Measurements from ENCODE around the gene FTCDNL1.
A peak's percentile ranks its signal among the peaks of the same experiment; 100 is the strongest.

Gene FTCDNL1

DNA sequence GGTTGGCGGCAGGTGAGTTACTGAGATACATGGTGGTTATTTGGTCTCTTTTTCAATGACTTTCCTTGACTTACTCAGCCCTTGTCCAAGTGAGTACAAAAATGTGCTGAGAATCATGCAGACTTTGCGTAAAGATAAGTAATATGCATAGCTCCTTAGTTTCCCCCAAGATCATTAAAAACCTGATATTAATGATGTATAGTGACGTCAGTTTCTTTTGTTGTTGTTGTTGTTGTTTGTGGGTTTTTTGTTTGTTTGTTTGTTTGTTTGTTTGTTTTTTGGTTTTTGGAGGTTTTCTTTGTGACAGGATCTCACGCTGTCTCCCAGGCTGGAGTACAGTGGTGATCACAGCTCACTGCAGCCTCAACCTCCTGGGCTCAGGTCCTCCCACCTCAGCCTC, 14.9 kb upstream of the FTCDNL1 start:
- no peak for DNase-seq (ENCODE audit: low read depth)

DNA sequence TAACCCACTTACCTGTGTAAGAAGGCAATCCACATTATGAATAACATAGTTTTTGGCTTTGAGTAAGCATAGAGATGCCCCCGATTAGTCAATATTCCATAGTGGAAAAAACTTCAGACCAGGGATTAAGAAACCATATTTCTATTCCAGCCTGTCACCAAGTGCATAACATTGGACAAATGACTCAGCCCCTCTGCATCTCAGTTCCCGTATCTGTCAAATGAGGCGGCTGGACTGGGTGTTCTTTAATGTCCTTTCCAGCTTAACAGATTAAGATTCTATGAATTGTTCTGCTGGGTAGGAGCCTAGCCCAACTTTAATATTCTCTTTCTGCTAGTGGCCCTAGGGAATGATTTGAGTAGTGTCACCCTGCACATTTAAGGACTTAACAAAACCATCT, 11.8 kb upstream of the FTCDNL1 start:
- no peak overlapping the region for H3K9ac ChIP-seq (ENCODE audit: low read length)
- H3K9me3 ChIP-seq (ENCODE audit: control insufficient read depth, low read length): no peaks in the 10 kb centered on the region
- H3K4me3 ChIP-seq (ENCODE audit: low read length): no peak overlapping the region
- H3K4me1 ChIP-seq (ENCODE audit: control insufficient read depth, insufficient read depth, low read length): peaks cover 12% of the 10 kb centered on the region
- H3K36me3 ChIP-seq (ENCODE audit: control insufficient read depth, insufficient read depth, low read length, severe bottlenecking): no peaks in the 10 kb centered on the region
- peak; percentile 38 for DNase-seq (ENCODE audit: low read depth)
- H3K27me3 ChIP-seq (replicated peaks; ENCODE audit: control insufficient read depth, insufficient read depth, low read length): no peaks in the 10 kb centered on the region

More for the DNA sequence above, 14.9 kb upstream of the FTCDNL1 start:
- Histone ChIP-seq H3K9me3 (ENCODE audit: control insufficient read depth, low read length) (no peaks in the 10 kb centered on the region), H3K4me3 (ENCODE audit: low read length) (no peak overlapping the region), H3K36me3 (ENCODE audit: control insufficient read depth, insufficient read depth, low read length, severe bottlenecking) (no peaks in the 10 kb centered on the region), H3K4me1 (ENCODE audit: control insufficient read depth, insufficient read depth, low read length) (peaks cover 15% of the 10 kb centered on the region), H3K27me3 (replicated peaks; ENCODE audit: control insufficient read depth, insufficient read depth, low read length) (no peaks in the 10 kb centered on the region), H3K9ac (ENCODE audit: low read length) (no peak overlapping the region)

DNA sequence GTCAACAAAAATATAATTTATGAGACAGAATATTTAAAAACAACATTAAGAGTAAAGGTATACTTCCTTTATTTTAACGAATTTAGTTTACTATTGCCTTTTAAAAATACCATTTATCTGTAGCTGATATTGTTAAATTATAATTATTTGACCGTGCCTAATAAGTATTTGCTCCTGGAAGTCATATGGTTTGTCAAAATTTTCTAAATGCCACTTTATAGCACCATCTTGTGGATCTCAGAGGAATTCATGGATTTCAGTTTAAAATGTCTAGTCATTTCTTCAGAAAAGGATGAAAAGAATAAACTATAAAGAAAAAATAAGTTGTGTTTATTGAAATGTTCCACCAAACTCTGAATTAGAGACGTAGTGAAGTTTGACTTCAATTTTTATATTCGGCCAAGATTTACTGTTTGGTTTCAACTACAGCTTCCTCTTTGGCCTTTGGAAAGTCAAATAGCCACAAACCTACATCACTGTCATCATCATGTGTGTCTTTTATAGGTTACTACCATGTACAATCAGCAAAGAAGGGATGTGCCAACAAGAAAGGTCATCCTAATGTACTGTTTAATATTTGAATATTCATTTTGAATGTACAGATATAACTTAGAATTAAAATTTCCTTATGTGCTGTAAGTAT, 10.3 kb upstream of the FTCDNL1 start:
- no peaks in the 10 kb centered on the region for H3K9me3 ChIP-seq (ENCODE audit: control insufficient read depth, low read length)
- no peak overlapping the region for H3K4me3 ChIP-seq (ENCODE audit: low read length)
- no peaks in the 10 kb centered on the region for H3K36me3 ChIP-seq (ENCODE audit: control insufficient read depth, insufficient read depth, low read length, severe bottlenecking)
- H3K27me3 ChIP-seq (replicated peaks; ENCODE audit: control insufficient read depth, insufficient read depth, low read length): no peaks in the 10 kb centered on the region
- H3K9ac ChIP-seq (ENCODE audit: low read length): no peak overlapping the region
- DNase-seq (ENCODE audit: low read depth): peak; percentile 70
- peaks cover 12% of the 10 kb centered on the region for H3K4me1 ChIP-seq (ENCODE audit: control insufficient read depth, insufficient read depth, low read length)

DNA sequence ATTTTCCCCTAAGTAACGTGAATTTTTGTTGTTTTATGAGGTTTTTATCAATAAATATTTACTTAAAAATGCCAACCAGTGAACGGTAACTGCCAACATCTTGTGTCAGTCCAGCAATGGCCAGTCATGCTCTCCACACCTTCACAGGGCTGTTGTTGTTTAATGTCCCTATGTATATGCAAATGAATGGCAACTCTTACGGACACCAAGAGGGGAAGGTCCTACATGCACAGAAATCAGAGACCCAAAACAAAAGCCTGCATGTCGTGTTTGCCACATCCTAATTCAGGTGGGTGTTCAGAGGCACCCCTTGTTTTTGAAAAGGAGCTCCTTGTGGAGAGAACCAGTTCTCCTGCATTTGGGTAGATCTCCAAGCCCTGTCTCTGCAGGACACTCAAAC, 4.8 kb upstream of the FTCDNL1 start:
- Histone ChIP-seq H3K4me3 (ENCODE audit: low read length) (no peak overlapping the region), H3K36me3 (ENCODE audit: control insufficient read depth, insufficient read depth, low read length, severe bottlenecking) (no peaks in the 10 kb centered on the region), H3K9me3 (ENCODE audit: control insufficient read depth, low read length) (no peaks in the 10 kb centered on the region)

DNA sequence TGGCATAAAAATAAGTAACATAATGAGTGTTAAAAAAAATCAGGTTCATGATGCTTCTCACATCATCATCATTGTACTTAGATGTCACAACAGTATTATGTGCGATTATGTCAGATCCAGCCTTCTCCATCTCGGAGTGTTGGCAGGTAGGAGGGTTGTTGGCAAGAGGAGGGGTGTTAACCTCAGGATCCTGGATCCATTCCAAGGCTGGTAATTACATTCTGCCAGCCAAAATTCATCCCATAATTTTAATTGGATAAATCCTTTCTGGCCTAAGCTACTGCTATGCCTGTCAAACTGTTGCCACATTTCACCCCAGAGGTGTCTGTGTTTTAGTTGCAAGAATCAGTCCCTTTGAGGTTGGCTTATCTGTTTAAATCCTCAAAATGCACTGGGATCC, 891 bp upstream of the FTCDNL1 start:
- Histone ChIP-seq H3K9ac (ENCODE audit: low read length) (no peak overlapping the region), H3K9me3 (ENCODE audit: control insufficient read depth, low read length) (no peaks in the 10 kb centered on the region), H3K36me3 (ENCODE audit: control insufficient read depth, insufficient read depth, low read length, severe bottlenecking) (no peaks in the 10 kb centered on the region), H3K27me3 (replicated peaks; ENCODE audit: control insufficient read depth, insufficient read depth, low read length) (peaks cover 6% of the 10 kb centered on the region), H3K4me1 (ENCODE audit: control insufficient read depth, insufficient read depth, low read length) (no peaks in the 10 kb centered on the region), H3K4me3 (ENCODE audit: low read length) (no peak overlapping the region)
- no peak for DNase-seq (ENCODE audit: low read depth)

More for the DNA sequence above, 4.8 kb upstream of the FTCDNL1 start:
- Histone ChIP-seq H3K27me3 (replicated peaks; ENCODE audit: control insufficient read depth, insufficient read depth, low read length) (peaks cover 6% of the 10 kb centered on the region), H3K9ac (ENCODE audit: low read length) (no peak overlapping the region), H3K4me1 (ENCODE audit: control insufficient read depth, insufficient read depth, low read length) (no peaks in the 10 kb centered on the region)
- no peak for DNase-seq (ENCODE audit: low read depth)

DNA sequence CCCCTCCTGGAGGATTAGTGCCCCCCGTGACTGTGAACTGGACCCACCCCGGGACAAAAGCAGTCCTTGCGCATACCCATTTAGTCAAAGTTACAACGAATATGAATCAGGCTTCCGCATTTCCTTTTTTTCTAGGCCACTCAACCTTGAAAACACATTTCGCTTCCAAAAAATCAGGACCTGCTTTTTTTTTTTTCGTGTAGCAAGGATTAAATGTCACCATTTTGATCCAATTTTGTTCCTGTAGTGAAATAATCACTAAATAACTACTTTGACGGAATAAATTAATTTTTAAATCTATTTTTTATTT, 464 bp upstream of the FTCDNL1 start:
- Histone ChIP-seq H3K9ac (ENCODE audit: low read length) (peak overlapping the region; percentile 78), H3K9me3 (ENCODE audit: control insufficient read depth, low read length) (no peaks in the 10 kb centered on the region), H3K4me1 (ENCODE audit: control insufficient read depth, insufficient read depth, low read length) (no peaks in the 10 kb centered on the region), H3K27me3 (replicated peaks; ENCODE audit: control insufficient read depth, insufficient read depth, low read length) (peaks cover 6% of the 10 kb centered on the region), H3K36me3 (ENCODE audit: control insufficient read depth, insufficient read depth, low read length, severe bottlenecking) (no peaks in the 10 kb centered on the region), H3K4me3 (ENCODE audit: low read length) (peak overlapping the region; percentile 87)
- DNase-seq (ENCODE audit: low read depth): no peak

DNA sequence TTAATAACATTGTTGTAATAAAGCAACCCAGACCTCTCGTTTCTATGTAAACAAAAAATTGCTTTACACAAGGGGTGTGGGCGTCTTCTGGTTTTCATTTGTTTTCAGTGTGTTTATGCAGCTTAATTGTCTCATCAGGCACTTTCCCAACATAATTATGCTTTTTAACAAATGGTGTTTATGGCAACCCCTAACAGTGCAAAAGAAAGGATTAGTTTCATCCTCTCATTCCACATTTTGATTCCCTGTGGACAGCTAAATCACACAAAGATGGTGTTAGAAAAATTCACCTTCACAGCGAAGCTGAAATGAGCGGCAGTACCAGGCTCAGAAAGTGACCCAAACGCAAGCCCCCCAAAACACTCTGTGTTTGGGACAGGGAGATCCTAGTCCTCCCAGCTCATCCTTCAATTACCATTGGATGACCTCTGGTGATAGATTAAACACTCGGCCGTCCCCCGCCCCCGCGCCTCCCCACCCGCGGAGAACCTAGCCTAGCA, 724 bp downstream of the FTCDNL1 start:
- DNase-seq (ENCODE audit: low read depth): no peak
- Histone ChIP-seq H3K36me3 (ENCODE audit: control insufficient read depth, insufficient read depth, low read length, severe bottlenecking) (no peaks in the 10 kb centered on the region), H3K4me3 (ENCODE audit: low read length) (peak overlapping the region; percentile 87), H3K9me3 (ENCODE audit: control insufficient read depth, low read length) (no peaks in the 10 kb centered on the region), H3K27me3 (replicated peaks; ENCODE audit: control insufficient read depth, insufficient read depth, low read length) (no peaks in the 10 kb centered on the region), H3K9ac (ENCODE audit: low read length) (peak overlapping the region; percentile 78), H3K4me1 (ENCODE audit: control insufficient read depth, insufficient read depth, low read length) (no peaks in the 10 kb centered on the region)

DNA sequence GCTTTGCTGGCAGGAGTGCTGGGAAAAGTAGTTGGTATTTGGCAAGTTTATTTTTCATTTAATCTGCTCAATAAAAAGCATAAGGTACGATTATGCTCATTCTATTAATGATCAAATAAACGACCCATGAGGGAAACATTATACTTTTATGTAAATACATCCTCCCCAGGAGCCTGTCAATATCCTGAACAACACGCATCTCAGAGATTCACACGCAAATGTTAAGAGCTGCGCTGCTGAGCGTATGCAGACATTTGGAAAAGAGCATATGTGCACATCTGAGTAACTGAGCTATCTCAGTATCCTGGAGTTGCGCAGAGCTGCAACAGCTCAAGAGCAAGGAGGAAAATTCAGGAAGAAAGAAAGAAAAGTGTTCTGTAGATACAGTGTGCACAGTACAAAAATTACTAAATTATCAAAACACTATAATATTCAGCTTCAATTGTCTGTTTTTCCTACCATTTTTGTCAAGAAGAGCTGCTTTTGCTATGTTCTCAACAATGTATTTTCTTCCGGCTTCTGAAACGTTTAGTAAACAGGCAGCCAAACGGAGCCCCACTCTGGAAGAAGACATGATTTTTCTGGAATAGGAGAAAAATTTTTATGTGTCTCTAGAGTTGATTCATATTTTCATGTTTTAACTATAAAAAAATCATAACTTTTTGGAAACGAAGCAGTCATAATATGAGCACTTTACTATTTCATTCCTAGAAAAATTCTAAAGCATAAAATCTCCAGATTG, 2.4 kb downstream of the FTCDNL1 start:
- DNase-seq (ENCODE audit: low read depth): no peak
- Histone ChIP-seq H3K36me3 (ENCODE audit: control insufficient read depth, insufficient read depth, low read length, severe bottlenecking) (no peaks in the 10 kb centered on the region), H3K9ac (ENCODE audit: low read length) (no peak overlapping the region), H3K4me3 (ENCODE audit: low read length) (no peak overlapping the region), H3K4me1 (ENCODE audit: control insufficient read depth, insufficient read depth, low read length) (no peaks in the 10 kb centered on the region), H3K27me3 (replicated peaks; ENCODE audit: control insufficient read depth, insufficient read depth, low read length) (no peaks in the 10 kb centered on the region), H3K9me3 (ENCODE audit: control insufficient read depth, low read length) (no peaks in the 10 kb centered on the region)

DNA sequence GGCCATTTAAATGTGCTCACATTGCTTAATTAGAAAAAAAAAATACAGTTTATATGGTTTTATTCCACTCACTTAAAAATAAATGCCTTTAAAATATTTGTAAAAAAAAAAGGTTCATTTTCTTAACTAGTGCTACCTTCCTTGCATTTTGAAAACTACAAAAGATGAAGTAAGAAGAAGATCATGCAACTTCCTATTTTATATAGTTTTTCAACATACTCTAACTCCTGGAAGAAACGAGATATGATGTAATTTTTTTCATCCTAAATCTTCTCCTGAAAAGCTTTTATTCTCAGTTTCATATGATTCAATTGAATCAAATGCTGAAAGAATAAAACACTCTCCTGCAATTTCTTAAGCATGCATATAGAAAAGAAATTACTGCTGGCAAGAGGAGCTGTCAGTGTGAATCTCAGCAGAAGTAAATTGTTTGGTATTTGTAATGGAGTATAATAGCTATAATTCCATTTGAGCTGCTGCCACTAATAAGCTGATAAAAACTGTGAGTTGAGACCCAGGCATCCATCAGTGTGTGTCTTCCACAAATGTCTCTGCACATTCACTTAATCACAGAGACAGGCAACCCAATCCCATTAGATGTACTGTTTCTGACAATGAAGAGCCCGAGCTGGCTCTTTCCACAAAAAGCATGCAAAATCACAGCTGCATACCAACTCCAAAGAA, 3.7 kb downstream of the FTCDNL1 start:
- no peak overlapping the region for H3K4me3 ChIP-seq (ENCODE audit: low read length)
- H3K4me1 ChIP-seq (ENCODE audit: control insufficient read depth, insufficient read depth, low read length): no peaks in the 10 kb centered on the region
- H3K9ac ChIP-seq (ENCODE audit: low read length): no peak overlapping the region
- H3K36me3 ChIP-seq (ENCODE audit: control insufficient read depth, insufficient read depth, low read length, severe bottlenecking): no peaks in the 10 kb centered on the region
- no peak for DNase-seq (ENCODE audit: low read depth)
- H3K27me3 ChIP-seq (replicated peaks; ENCODE audit: control insufficient read depth, insufficient read depth, low read length): no peaks in the 10 kb centered on the region
- no peaks in the 10 kb centered on the region for H3K9me3 ChIP-seq (ENCODE audit: control insufficient read depth, low read length)

DNA sequence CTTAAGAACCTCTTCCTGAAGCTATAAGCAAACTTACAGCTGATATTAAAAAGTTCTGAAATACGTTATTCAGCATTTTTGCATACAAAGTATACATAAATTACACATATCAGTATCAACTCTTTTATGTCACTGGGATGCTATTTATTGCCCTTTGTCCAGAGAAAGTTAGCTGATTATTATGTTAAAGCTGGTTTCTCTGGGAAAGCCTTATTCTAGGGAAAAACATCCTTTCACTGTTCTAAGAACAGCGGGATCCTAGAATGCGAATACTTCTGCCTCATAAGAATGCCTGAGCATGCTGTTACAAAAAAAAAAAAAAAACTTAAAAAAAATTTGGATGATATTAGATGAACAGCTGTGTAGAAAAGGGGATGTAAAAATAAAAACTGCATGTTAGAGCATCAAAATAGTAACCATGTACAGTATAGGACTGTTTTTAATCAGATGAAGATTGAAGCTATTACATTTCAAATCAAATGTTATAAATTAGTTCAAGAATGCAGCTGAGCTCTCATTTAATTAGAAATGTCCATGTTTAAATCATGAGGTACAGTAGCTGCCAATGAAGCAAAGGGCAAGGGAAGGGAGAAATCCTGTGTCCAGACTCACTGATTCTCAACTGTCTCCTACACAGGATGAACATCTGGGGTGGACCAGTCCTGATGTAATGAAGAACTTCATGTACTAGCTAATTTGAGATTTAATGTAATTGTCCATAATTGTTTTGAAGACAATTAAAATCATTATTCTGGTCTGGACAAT, 8.2 kb downstream of the FTCDNL1 start:
- DNase-seq (ENCODE audit: low read depth): no peak
- no peaks in the 10 kb centered on the region for H3K27me3 ChIP-seq (replicated peaks; ENCODE audit: control insufficient read depth, insufficient read depth, low read length)
- H3K4me3 ChIP-seq (ENCODE audit: low read length): no peak overlapping the region
- no peak overlapping the region for H3K9ac ChIP-seq (ENCODE audit: low read length)
- no peaks in the 10 kb centered on the region for H3K4me1 ChIP-seq (ENCODE audit: control insufficient read depth, insufficient read depth, low read length)
- peaks cover 4% of the 10 kb centered on the region for H3K9me3 ChIP-seq (ENCODE audit: control insufficient read depth, low read length)
- H3K36me3 ChIP-seq (ENCODE audit: control insufficient read depth, insufficient read depth, low read length, severe bottlenecking): no peaks in the 10 kb centered on the region

DNA sequence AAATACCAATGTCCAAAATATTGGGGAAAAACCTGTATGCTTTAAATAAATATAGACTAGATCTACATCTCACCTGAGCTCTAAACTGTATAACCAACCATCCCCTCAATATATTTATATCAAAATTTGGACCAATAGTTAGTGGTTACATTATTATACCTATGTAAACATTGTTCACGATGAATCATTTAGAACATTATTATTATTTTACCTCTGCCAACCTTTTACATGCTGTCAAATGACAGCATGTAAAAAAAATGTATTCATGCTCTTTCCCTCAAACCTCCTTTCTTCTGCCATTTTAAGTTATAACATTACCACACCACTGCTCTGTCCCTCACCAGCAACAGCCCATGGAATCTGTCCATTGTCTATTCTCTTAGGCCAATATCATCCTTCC, 9.6 kb downstream of the FTCDNL1 start:
- peaks cover 4% of the 10 kb centered on the region for H3K9me3 ChIP-seq (ENCODE audit: control insufficient read depth, low read length)
- H3K9ac ChIP-seq (ENCODE audit: low read length): no peak overlapping the region
- no peaks in the 10 kb centered on the region for H3K4me1 ChIP-seq (ENCODE audit: control insufficient read depth, insufficient read depth, low read length)
- H3K27me3 ChIP-seq (replicated peaks; ENCODE audit: control insufficient read depth, insufficient read depth, low read length): no peaks in the 10 kb centered on the region
- DNase-seq (ENCODE audit: low read depth): no peak
- H3K36me3 ChIP-seq (ENCODE audit: control insufficient read depth, insufficient read depth, low read length, severe bottlenecking): no peaks in the 10 kb centered on the region
- no peak overlapping the region for H3K4me3 ChIP-seq (ENCODE audit: low read length)
